Measurements from ENCODE around the gene PKD1L1. TPM values are rescaled to one million over a fixed set of nuclear protein-coding genes. Genes with fewer than 3 reads are reported as not detected.

The PKD1L1 gene
- total and polyA plus RNA-seq, 12 donors: 0.11 to 1.0 (median 0.17) TPM; not detected in 1

DNA sequence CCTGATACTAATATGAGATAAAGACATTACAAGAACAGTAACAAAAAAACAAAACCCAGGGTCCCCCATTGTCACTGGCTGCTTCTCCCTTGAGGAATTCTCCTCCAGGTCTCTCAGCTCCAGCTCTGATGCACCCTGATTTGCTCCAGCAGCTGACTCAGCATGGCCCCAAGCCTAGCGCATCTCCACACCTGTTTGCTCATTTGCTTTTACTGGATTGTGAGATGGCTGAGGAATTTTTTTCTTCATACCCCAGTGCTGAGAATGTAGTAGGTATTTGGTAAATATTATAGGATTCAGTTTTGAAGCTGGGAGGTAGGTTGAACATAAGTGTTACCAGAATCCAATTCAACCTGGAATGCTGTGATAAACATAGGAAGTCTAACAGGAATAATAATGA, 171.9 kb downstream of the PKD1L1 start:
- Histone ChIP-seq H3K27ac (no peak overlapping the region), H3K36me3 (replicated peaks in 1 of 2) (no peaks in the 10 kb centered on the region), H3K27me3 (no peaks in the 10 kb centered on the region), H3K4me3 (no peak overlapping the region), H3K9me3 (replicated peaks in 1 of 3) (no peaks in the 10 kb centered on the region), H3K4me1 (replicated peaks in 1 of 2) (no peaks in the 10 kb centered on the region)
- 95 to 100% (median 98%) methylated on average over 1 of the region's 1 CpG for WGBS, 4 donors
- DNase-seq: no peak
- intact Hi-C loops (cut with DNase I): no loop called here
- no peak for TF ChIP-seq CTCF (IDR thresholded peaks at IDR 0.05)
- TF ChIP-seq POLR2A (IDR thresholded peaks at IDR 0.05): no peak

- no peak for DNase-seq
- no peak overlapping the region for H3K27ac ChIP-seq
- intact Hi-C loops (cut with DNase I): no loop called here
Observed at GRCh38 chr7:47775238-47775637, 173.0 kb downstream of the PKD1L1 start.

GRCh38 chr7:47772492-47772891, 175.8 kb downstream of the PKD1L1 start:
- H3K27me3 ChIP-seq: no peaks in the 10 kb centered on the region
- TF ChIP-seq CTCF (IDR thresholded peaks at IDR 0.05) (no peak), POLR2A (IDR thresholded peaks at IDR 0.05) (no peak)
- WGBS, 4 donors: 84 to 94% (median 90%) methylated on average over 4 of the region's 4 CpGs
- no peaks in the 10 kb centered on the region for H3K4me1 ChIP-seq (replicated peaks in 1 of 2)
- H3K4me3 ChIP-seq: no peak overlapping the region
- no peaks in the 10 kb centered on the region for H3K36me3 ChIP-seq (replicated peaks in 1 of 2)
- DNase-seq: no peak
- intact Hi-C loops (cut with DNase I): no loop called here
- H3K9me3 ChIP-seq (replicated peaks in 1 of 3): no peaks in the 10 kb centered on the region
- no peak overlapping the region for H3K27ac ChIP-seq

More at GRCh38 chr7:47775238-47775637, 173.0 kb downstream of the PKD1L1 start:
- Histone ChIP-seq H3K36me3 (replicated peaks in 1 of 2) (no peaks in the 10 kb centered on the region), H3K4me1 (replicated peaks in 1 of 2) (no peaks in the 10 kb centered on the region), H3K9me3 (replicated peaks in 1 of 3) (no peaks in the 10 kb centered on the region), H3K27me3 (no peaks in the 10 kb centered on the region), H3K4me3 (no peak overlapping the region)
- no peak for TF ChIP-seq CTCF (IDR thresholded peaks at IDR 0.05)
- TF ChIP-seq POLR2A (IDR thresholded peaks at IDR 0.05): no peak
- WGBS, 4 donors: 54 to 62% (median 60%) methylated on average over 2 of the region's 2 CpGs

GRCh38 chr7:47771990-47772360, 176.3 kb downstream of the PKD1L1 start:
- no peak overlapping the region for H3K27ac ChIP-seq
- TF ChIP-seq POLR2A (IDR thresholded peaks at IDR 0.05) (no peak), CTCF (IDR thresholded peaks at IDR 0.05) (no peak)
- WGBS, 4 donors: 73 to 85% (median 78%) methylated on average over 5 of the region's 5 CpGs
- H3K4me3 ChIP-seq: no peak overlapping the region
- H3K36me3 ChIP-seq (replicated peaks in 1 of 2): no peaks in the 10 kb centered on the region
- no peaks in the 10 kb centered on the region for H3K27me3 ChIP-seq
- no peaks in the 10 kb centered on the region for H3K4me1 ChIP-seq (replicated peaks in 1 of 2)
- intact Hi-C loops (cut with DNase I): no loop called here
- no peaks in the 10 kb centered on the region for H3K9me3 ChIP-seq (replicated peaks in 1 of 3)
- no peak for DNase-seq

Data from adrenal gland (tissue), 12 donors.